ENCODE results near the gene SH2D6. TPM values are rescaled to one million over a fixed set of nuclear protein-coding genes. Genes with fewer than 3 reads are reported as not detected.

The SH2D6 gene
- total RNA-seq, 5 donors from 2014 or later (not counting 1 experiment from before 2014, with no cell fraction given), result 0.49 to 1.1 (median 0.60) TPM; not detected in 1

DNA sequence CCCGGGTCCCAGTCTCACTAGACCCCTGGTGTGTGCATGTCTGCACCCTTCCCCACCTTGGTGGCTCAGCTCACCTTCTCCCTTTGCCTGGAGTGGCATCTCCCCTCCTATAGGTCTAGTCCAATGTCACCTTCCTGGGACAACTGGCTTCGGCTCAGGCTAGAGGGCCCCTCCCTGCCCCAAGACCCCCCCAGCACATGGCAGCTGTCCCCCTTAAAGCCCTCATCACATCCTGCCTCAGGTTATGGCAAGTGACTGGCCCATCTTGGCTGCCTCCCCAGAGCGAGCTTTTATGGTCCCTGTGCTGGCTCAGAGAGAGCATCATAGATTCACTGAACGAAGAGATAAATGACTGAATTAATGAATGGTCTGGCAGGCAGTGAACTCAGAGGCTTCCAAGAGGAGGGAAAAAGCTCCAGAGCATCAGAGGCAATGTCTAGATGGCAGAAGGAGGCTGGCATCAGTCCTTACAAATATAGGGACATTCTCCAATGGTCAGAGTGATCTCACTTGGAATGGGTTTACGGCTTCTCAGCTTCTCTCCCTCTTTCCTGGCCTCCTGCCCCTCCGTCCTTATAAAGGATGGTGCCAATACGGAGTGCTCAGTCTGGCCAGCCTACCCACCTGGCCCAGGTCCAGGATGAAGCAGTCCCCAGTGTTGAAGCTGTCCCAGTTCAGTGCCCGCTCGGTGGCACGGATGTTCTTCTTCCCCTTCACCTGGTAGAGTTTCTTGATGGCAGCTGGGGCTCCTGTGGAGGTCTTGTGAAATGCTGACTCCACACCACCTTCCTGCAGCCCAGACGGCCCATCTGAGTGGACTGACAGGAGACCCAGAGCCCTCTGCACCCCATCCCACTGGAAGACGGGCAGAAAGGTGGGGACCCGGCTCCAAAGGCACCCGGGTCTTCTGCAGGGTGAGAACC lies 17.7 kb upstream of the SH2D6 start:
- DNase-seq, result no peak
- 86% methylated on average over 4 of the region's 14 CpGs for WGBS (ENCODE audit: insufficient coverage)
- peak overlapping the region in 1 of 2 donors; percentile 34 for H3K27ac Mint-ChIP-seq
- H3K9me3 ChIP-seq, result no peaks in the 10 kb centered on the region
- no peak overlapping the region for H3K4me3 Mint-ChIP-seq
- H3K4me1 Mint-ChIP-seq, result peaks cover 10 to 16% (median 13%) of the 10 kb centered on the region in 3 donors
- peaks cover 0 to 12% (median 4%) of the 10 kb centered on the region in 3 donors for H3K9me3 Mint-ChIP-seq
- H3K4me1 ChIP-seq (ENCODE audit: control insufficient read depth in 1 of 2, extremely low read depth in 1 of 2, insufficient read depth in 2 of 2, low read length in 2 of 2), result peaks cover 6 to 10% of the 10 kb centered on the region in 2 experiments
- no peaks in the 10 kb centered on the region for H3K27me3 Mint-ChIP-seq
- H3K27ac ChIP-seq (ENCODE audit: low read length), result no peak overlapping the region
- H3K36me3 Mint-ChIP-seq, result peaks cover 34% of the 10 kb centered on the region
- POLR2A ChIA-PET, result interaction anchor here in 1 of 2 donors (0.5 kb wide), 1 partner anchor 210 kb away, joined by 4 read pairs; no protein-coding TSS in a partner anchor
- peaks cover 6 to 9% of the 10 kb centered on the region in 2 donors for H3K36me3 ChIP-seq (ENCODE audit: control insufficient read depth in 2 of 2, extremely low read depth in 1 of 2, insufficient read depth in 1 of 2, low read length in 1 of 2)
- CTCF ChIA-PET, result interaction anchor here in 1 of 2 donors (0.5 to 0.7 kb wide), 2 partner anchors 17 to 159 kb away, joined by 3 to 6 read pairs; no protein-coding TSS in a partner anchor
- H3K27me3 ChIP-seq (replicated peaks in 1 of 2; ENCODE audit: control insufficient read depth in 2 of 2, extremely low read depth in 1 of 2, insufficient read depth in 2 of 2, low read length in 1 of 2), result no peaks in the 10 kb centered on the region
- H3K4me3 ChIP-seq (ENCODE audit: control insufficient read depth in 1 of 2, extremely low read depth in 1 of 2, low read length in 1 of 2), result no peak overlapping the region
- ATAC-seq (replicated peaks in 1 of 4), result no peak

- ATAC-seq (replicated peaks in 1 of 4) (no peak), DNase-seq (no peak)
- 97% methylated on average over 5 of the region's 7 CpGs for WGBS (ENCODE audit: insufficient coverage)
- Histone ChIP-seq H3K9me3 (no peaks in the 10 kb centered on the region), H3K36me3 (ENCODE audit: control insufficient read depth in 2 of 2, extremely low read depth in 1 of 2, insufficient read depth in 1 of 2, low read length in 1 of 2) (peaks cover 6 to 9% of the 10 kb centered on the region in 2 donors), H3K4me1 (ENCODE audit: control insufficient read depth in 1 of 2, extremely low read depth in 1 of 2, insufficient read depth in 2 of 2, low read length in 2 of 2) (peaks cover 8 to 16% of the 10 kb centered on the region in 2 experiments), H3K4me3 (ENCODE audit: control insufficient read depth in 1 of 2, extremely low read depth in 1 of 2, low read length in 1 of 2) (no peak overlapping the region), H3K27me3 (replicated peaks in 1 of 2; ENCODE audit: control insufficient read depth in 2 of 2, extremely low read depth in 1 of 2, insufficient read depth in 2 of 2, low read length in 1 of 2) (no peaks in the 10 kb centered on the region), H3K27ac (ENCODE audit: low read length) (no peak overlapping the region)
- no peak overlapping the region for H3K4me3 Mint-ChIP-seq
- no peak overlapping the region for H3K27ac Mint-ChIP-seq
- peaks cover 32% of the 10 kb centered on the region for H3K36me3 Mint-ChIP-seq
- peaks cover 0 to 12% (median 4%) of the 10 kb centered on the region in 3 donors for H3K9me3 Mint-ChIP-seq
- peaks cover 16 to 23% (median 19%) of the 10 kb centered on the region in 3 donors for H3K4me1 Mint-ChIP-seq
- ChIA-PET POLR2A (interaction anchor here in 1 of 2 donors (0.6 kb wide), 1 partner anchor 220 kb away, joined by 5 read pairs; no protein-coding TSS in a partner anchor), CTCF (no interaction called here)
- H3K27me3 Mint-ChIP-seq, result no peaks in the 10 kb centered on the region
These were observed 17.1 kb upstream of the SH2D6 start for GRCh38 chr2:85401464-85401805.

GRCh38 chr2:85401844-85402243 lies 16.7 kb upstream of the SH2D6 start:
- peaks cover 28% of the 10 kb centered on the region for H3K36me3 Mint-ChIP-seq
- WGBS (ENCODE audit: insufficient coverage), result 96% methylated on average over 7 of the region's 8 CpGs
- H3K4me3 Mint-ChIP-seq, result no peak overlapping the region
- peaks cover 16 to 23% (median 21%) of the 10 kb centered on the region in 3 donors for H3K4me1 Mint-ChIP-seq
- Histone ChIP-seq H3K4me1 (ENCODE audit: control insufficient read depth in 1 of 2, extremely low read depth in 1 of 2, insufficient read depth in 2 of 2, low read length in 2 of 2) (peaks cover 8 to 18% of the 10 kb centered on the region in 2 experiments), H3K27me3 (replicated peaks in 1 of 2; ENCODE audit: control insufficient read depth in 2 of 2, extremely low read depth in 1 of 2, insufficient read depth in 2 of 2, low read length in 1 of 2) (no peaks in the 10 kb centered on the region), H3K27ac (ENCODE audit: low read length) (no peak overlapping the region), H3K4me3 (ENCODE audit: control insufficient read depth in 1 of 2, extremely low read depth in 1 of 2, low read length in 1 of 2) (no peak overlapping the region), H3K9me3 (no peaks in the 10 kb centered on the region), H3K36me3 (ENCODE audit: control insufficient read depth in 2 of 2, extremely low read depth in 1 of 2, insufficient read depth in 1 of 2, low read length in 1 of 2) (peaks cover 6 to 9% of the 10 kb centered on the region in 2 donors)
- POLR2A ChIA-PET, result interaction anchor here in 1 of 2 donors (0.6 kb wide), 1 partner anchor 220 kb away, joined by 5 read pairs; no protein-coding TSS in a partner anchor
- ATAC-seq (replicated peaks in 1 of 4) (no peak), DNase-seq (no peak)
- H3K27me3 Mint-ChIP-seq, result no peaks in the 10 kb centered on the region
- CTCF ChIA-PET, result no interaction called here
- peaks cover 0 to 12% (median 4%) of the 10 kb centered on the region in 3 donors for H3K9me3 Mint-ChIP-seq
- no peak overlapping the region for H3K27ac Mint-ChIP-seq

- Mint-ChIP-seq H3K27me3 (no peaks in the 10 kb centered on the region), H3K36me3 (peaks cover 13% of the 10 kb centered on the region), H3K4me3 (peak overlapping the region; percentile 40 to 70 (median 50)), H3K9me3 (peaks cover 0 to 12% (median 4%) of the 10 kb centered on the region in 3 donors), H3K27ac (peak overlapping the region; percentile 78 to 90), H3K4me1 (peaks cover 45 to 53% (median 51%) of the 10 kb centered on the region in 3 donors)
- Histone ChIP-seq H3K27ac (ENCODE audit: low read length) (peak overlapping the region; percentile 1), H3K4me3 (ENCODE audit: control insufficient read depth in 1 of 2, extremely low read depth in 1 of 2, low read length in 1 of 2) (no peak overlapping the region), H3K27me3 (replicated peaks in 1 of 2; ENCODE audit: control insufficient read depth in 2 of 2, extremely low read depth in 1 of 2, insufficient read depth in 2 of 2, low read length in 1 of 2) (no peaks in the 10 kb centered on the region), H3K9me3 (no peaks in the 10 kb centered on the region), H3K4me1 (ENCODE audit: control insufficient read depth in 1 of 2, extremely low read depth in 1 of 2, insufficient read depth in 2 of 2, low read length in 2 of 2) (peaks cover 31 to 53% of the 10 kb centered on the region in 2 experiments), H3K36me3 (ENCODE audit: control insufficient read depth in 2 of 2, extremely low read depth in 1 of 2, insufficient read depth in 1 of 2, low read length in 1 of 2) (peaks cover 0 to 5% of the 10 kb centered on the region in 2 donors)
- DNase-seq (peak in 32 of 35 experiments; percentile 18 to 69 (median 44)), ATAC-seq (replicated peaks in 1 of 4) (peak; percentile 75 to 94 (median 82))
- ChIA-PET POLR2A (no interaction called here), CTCF (interaction anchor here in 1 of 2 donors (0.7 to 0.9 kb wide), 2 partner anchors 13 to 190 kb away, joined by 3 read pairs; partner anchors contain the start of genes RNF181 and SH2D6)
- WGBS (ENCODE audit: insufficient coverage), result 27% methylated on average over 7 of the region's 15 CpGs
These were observed 13.1 kb upstream of the SH2D6 start for GRCh38 chr2:85405201-85406059.

GRCh38 chr2:85409845-85410583 lies 8.5 kb upstream of the SH2D6 start, which contains the start of gene CAPG:
CAPG (minus strand) TSS chr2:85410366; CDS start chr2:85402145, 8,221 bp downstream.
- POLR2A ChIA-PET, result interaction anchor here in 1 of 2 donors (0.6 kb wide), 1 partner anchor 9 kb away, joined by 3 read pairs; no protein-coding TSS in a partner anchor
- H3K27ac ChIP-seq (ENCODE audit: low read length), result peak within 1 kb of the TSS; percentile 24

More at GRCh38 chr2:85409845-85410583, 8.5 kb upstream of the SH2D6 start, which contains the start of gene CAPG:
- Mint-ChIP-seq H3K27me3 (peaks cover 3 to 8% of the 10 kb centered on the region in 2 donors), H3K9me3 (no peaks in the 10 kb centered on the region), H3K4me3 (peak within 1 kb of the TSS; percentile 62 to 82 (median 77)), H3K36me3 (no peaks in the 10 kb centered on the region), H3K4me1 (peaks cover 55 to 64% (median 60%) of the 10 kb centered on the region in 3 donors), H3K27ac (peak within 1 kb of the TSS; percentile 83)
- ATAC-seq (replicated peaks in 1 of 4) (peak in 3 of 4 experiments; percentile 15 to 34 (median 20)), DNase-seq (peak in 20 of 35 experiments; percentile 15 to 64 (median 28))
- peaks cover 45 to 73% of the 10 kb centered on the region in 2 experiments for H3K4me1 ChIP-seq (ENCODE audit: control insufficient read depth in 1 of 2, extremely low read depth in 1 of 2, insufficient read depth in 2 of 2, low read length in 2 of 2)
- H3K9me3 ChIP-seq, result no peaks in the 10 kb centered on the region
- WGBS (ENCODE audit: insufficient coverage), result 10% methylated on average over 8 of the region's 12 CpGs
- H3K36me3 ChIP-seq (ENCODE audit: control insufficient read depth in 2 of 2, extremely low read depth in 1 of 2, insufficient read depth in 1 of 2, low read length in 1 of 2), result no peaks in the 10 kb centered on the region
- peak within 1 kb of the TSS; percentile 42 to 80 for H3K4me3 ChIP-seq (ENCODE audit: control insufficient read depth in 1 of 2, extremely low read depth in 1 of 2, low read length in 1 of 2)
- H3K27me3 ChIP-seq (replicated peaks in 1 of 2; ENCODE audit: control insufficient read depth in 2 of 2, extremely low read depth in 1 of 2, insufficient read depth in 2 of 2, low read length in 1 of 2), result peaks cover 0 to 26% of the 10 kb centered on the region in 2 experiments
- CTCF ChIA-PET, result no interaction called here

All from T-cell (primary cell).